ENCODE results near the gene GDPD2. TPM values are rescaled to one million over a fixed set of nuclear protein-coding genes. Genes with fewer than 3 reads are reported as not detected.

GDPD2 gene
- total RNA-seq, 1 donor: not detected

DNA sequence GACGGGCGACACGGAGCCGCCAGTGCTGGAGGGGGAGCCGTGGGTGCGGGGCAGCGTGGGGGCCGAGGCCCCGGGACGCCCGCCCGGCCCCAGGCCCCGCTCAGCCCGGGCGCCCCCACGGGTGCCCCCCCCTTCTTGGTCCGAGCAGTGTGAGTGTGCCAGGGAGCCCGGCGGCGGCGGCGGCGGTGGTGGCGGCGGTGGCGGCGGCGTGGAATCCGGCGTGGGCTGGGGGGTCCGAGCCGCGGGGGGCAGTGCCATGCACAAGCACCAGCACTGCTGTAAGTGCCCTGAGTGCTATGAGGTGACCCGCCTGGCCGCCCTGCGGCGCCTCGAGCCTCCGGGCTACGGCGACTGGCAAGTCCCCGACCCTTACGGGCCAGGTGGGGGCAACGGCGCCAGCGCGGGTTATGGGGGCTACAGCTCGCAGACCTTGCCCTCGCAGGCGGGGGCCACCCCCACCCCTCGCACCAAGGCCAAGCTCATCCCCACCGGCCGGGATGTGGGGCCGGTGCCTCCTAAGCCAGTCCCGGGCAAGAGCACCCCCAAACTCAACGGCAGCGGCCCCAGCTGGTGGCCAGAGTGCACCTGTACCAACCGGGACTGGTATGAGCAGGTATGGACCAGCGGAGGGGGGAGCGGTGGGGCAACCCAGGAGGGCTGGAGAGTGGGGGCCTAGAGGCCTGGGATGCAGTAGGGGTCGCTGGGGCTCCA is 22.0 kb downstream of the GDPD2 start:
- H3K27ac ChIP-seq (ENCODE audit: low read depth, low read length): no peak overlapping the region
- H3K4me1 ChIP-seq (ENCODE audit: insufficient read depth, low read length): no peaks in the 10 kb centered on the region
- H3K36me3 ChIP-seq (ENCODE audit: insufficient read depth, low read length): no peaks in the 10 kb centered on the region
- H3K27me3 ChIP-seq (ENCODE audit: insufficient read depth, low read length): peaks cover 44% of the 10 kb centered on the region
- peak overlapping the region; percentile 28 for H3K4me2 ChIP-seq (ENCODE audit: insufficient read depth, low read length)
- peak; percentile 59 for DNase-seq (ENCODE audit: insufficient read length, low spot score, missing footprints)
- H4K20me1 ChIP-seq (ENCODE audit: insufficient read depth, low read length): no peaks in the 10 kb centered on the region
- no peaks in the 10 kb centered on the region for H3K9me3 ChIP-seq (ENCODE audit: low read depth, low read length)
- H2AFZ ChIP-seq (ENCODE audit: low read length): no peak overlapping the region
- H3K79me2 ChIP-seq (ENCODE audit: insufficient read depth, low read length): no peaks in the 10 kb centered on the region
- TF ChIP-seq CTCF (IDR thresholded peaks at IDR 0.05; ENCODE audit: extremely low read depth, low read depth, low read length): no peak
- H3K4me3 ChIP-seq (ENCODE audit: insufficient read depth, low read length): no peak overlapping the region

- Histone ChIP-seq H4K20me1 (ENCODE audit: insufficient read depth, low read length) (no peaks in the 10 kb centered on the region), H3K79me2 (ENCODE audit: insufficient read depth, low read length) (no peaks in the 10 kb centered on the region), H2AFZ (ENCODE audit: low read length) (no peak overlapping the region), H3K4me1 (ENCODE audit: insufficient read depth, low read length) (no peaks in the 10 kb centered on the region), H3K4me2 (ENCODE audit: insufficient read depth, low read length) (no peak overlapping the region), H3K27me3 (ENCODE audit: insufficient read depth, low read length) (peaks cover 39% of the 10 kb centered on the region), H3K27ac (ENCODE audit: low read depth, low read length) (no peak overlapping the region), H3K9me3 (ENCODE audit: low read depth, low read length) (no peaks in the 10 kb centered on the region), H3K36me3 (ENCODE audit: insufficient read depth, low read length) (no peaks in the 10 kb centered on the region), H3K4me3 (ENCODE audit: insufficient read depth, low read length) (no peak overlapping the region)
- peak; percentile 60 for DNase-seq (ENCODE audit: insufficient read length, low spot score, missing footprints)
- TF ChIP-seq CTCF (IDR thresholded peaks at IDR 0.05; ENCODE audit: extremely low read depth, low read depth, low read length): no peak
Measured at GRCh38 chrX:70445951-70446350, 22.8 kb downstream of the GDPD2 start.

DNA sequence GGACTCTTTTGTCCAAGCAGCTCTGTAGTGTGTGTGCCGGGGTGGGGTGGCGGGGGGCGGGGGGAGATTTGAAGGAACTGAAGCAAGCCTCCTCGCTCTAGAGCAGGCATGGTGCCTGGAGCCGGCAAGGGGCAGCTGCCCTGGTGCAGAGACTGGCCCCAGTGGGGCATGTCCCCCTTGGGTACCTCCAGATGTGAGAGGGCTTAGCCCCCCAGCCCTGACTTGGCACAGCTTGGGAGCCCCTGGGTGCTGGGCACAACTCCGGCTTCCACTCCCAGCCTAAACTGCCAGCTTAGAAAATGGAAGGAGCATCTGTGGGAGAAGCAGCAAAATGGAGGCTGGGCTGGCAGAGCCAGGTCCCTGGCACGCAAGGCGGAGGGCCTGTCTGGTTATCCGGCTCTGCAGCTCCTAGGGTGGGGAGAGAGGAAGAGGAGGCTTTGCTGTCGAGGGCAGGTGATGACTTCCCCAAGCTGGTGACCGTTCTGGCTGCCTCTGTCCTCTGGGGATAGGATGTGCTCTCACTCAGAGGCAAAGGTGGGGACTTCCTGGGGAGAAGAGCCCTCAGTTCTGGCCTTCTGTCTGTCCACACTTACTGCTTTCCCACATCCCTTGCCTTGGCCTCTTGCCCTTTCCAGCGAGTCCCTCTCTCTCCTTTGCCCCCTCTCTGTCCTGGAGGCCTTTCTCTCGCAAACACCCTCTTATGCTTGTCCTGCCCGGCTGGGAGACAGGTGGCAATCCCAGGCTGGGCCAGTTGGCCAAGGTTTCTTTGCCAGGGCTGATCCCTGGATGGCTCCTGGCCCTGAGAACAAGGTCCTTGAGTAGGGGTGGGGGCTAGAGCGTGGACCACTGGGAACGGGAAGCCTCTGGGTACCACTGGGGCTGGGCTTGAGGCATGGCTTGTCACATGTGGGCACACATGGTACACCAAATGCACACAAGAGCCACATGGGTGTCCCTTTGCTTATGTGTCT is 23.6 kb downstream of the GDPD2 start:
- Histone ChIP-seq H3K79me2 (ENCODE audit: insufficient read depth, low read length) (no peaks in the 10 kb centered on the region), H3K36me3 (ENCODE audit: insufficient read depth, low read length) (no peaks in the 10 kb centered on the region), H3K27ac (ENCODE audit: low read depth, low read length) (no peak overlapping the region), H3K4me2 (ENCODE audit: insufficient read depth, low read length) (no peak overlapping the region), H3K4me3 (ENCODE audit: insufficient read depth, low read length) (no peak overlapping the region), H4K20me1 (ENCODE audit: insufficient read depth, low read length) (no peaks in the 10 kb centered on the region), H3K27me3 (ENCODE audit: insufficient read depth, low read length) (peaks cover 39% of the 10 kb centered on the region), H2AFZ (ENCODE audit: low read length) (no peak overlapping the region), H3K9me3 (ENCODE audit: low read depth, low read length) (no peaks in the 10 kb centered on the region), H3K4me1 (ENCODE audit: insufficient read depth, low read length) (no peaks in the 10 kb centered on the region)
- DNase-seq (ENCODE audit: insufficient read length, low spot score, missing footprints): peak; percentile 74
- no peak for TF ChIP-seq CTCF (IDR thresholded peaks at IDR 0.05; ENCODE audit: extremely low read depth, low read depth, low read length)

DNA sequence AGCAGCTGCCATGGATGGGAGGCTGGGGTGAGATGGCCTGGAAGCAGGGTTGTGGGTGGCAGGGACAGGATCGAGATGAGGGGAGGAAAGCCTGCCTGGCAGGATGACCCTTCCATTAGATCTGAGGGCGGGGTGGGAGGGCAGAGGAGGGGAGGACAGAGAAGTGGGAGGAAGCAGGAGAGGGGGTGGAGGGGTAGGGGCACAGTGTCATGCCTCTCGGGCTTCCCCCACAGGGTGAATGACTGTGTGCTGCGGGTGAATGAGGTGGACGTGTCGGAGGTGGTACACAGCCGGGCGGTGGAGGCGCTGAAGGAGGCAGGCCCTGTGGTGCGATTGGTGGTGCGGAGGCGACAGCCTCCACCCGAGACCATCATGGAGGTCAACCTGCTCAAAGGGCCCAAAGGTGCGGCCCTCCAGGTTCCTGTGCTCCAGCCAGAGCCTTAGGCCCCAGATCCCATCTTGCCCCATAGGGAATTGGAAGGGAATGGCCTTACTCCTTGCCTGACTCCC is 26.4 kb downstream of the GDPD2 start:
- no peak overlapping the region for H2AFZ ChIP-seq (ENCODE audit: low read length)
- H3K4me2 ChIP-seq (ENCODE audit: insufficient read depth, low read length): no peak overlapping the region
- no peak for TF ChIP-seq CTCF (IDR thresholded peaks at IDR 0.05; ENCODE audit: extremely low read depth, low read depth, low read length)
- peaks cover 4% of the 10 kb centered on the region for H3K4me1 ChIP-seq (ENCODE audit: insufficient read depth, low read length)
- no peaks in the 10 kb centered on the region for H3K36me3 ChIP-seq (ENCODE audit: insufficient read depth, low read length)
- H4K20me1 ChIP-seq (ENCODE audit: insufficient read depth, low read length): peaks cover 2% of the 10 kb centered on the region
- peaks cover 18% of the 10 kb centered on the region for H3K27me3 ChIP-seq (ENCODE audit: insufficient read depth, low read length)
- H3K79me2 ChIP-seq (ENCODE audit: insufficient read depth, low read length): no peaks in the 10 kb centered on the region
- H3K27ac ChIP-seq (ENCODE audit: low read depth, low read length): no peak overlapping the region
- no peaks in the 10 kb centered on the region for H3K9me3 ChIP-seq (ENCODE audit: low read depth, low read length)
- H3K4me3 ChIP-seq (ENCODE audit: insufficient read depth, low read length): no peak overlapping the region
- DNase-seq (ENCODE audit: insufficient read length, low spot score, missing footprints): peak; percentile 73

Measured in osteoblast (primary cell).